Kidney tubule cell (primary cell): ENCODE results near the gene ITGA1.

ENCODE experiments used
- DNase-seq: peaks from one replicate; pipeline ENCODE4 v3.0.0-alpha.2; 2018; ENCODE audit warnings: low spot score

ITGA1 gene

GRCh38 chr5:52897238-52897614 lies 109.5 kb downstream of the ITGA1 start:
- DNase-seq = peak; percentile 15

- no peak for DNase-seq
Measured at GRCh38 chr5:52898961-52899680, 111.4 kb downstream of the ITGA1 start.

GRCh38 chr5:52903142-52903541 lies 115.4 kb downstream of the ITGA1 start:
- no peak for DNase-seq

GRCh38 chr5:52906343-52906742 lies 118.6 kb downstream of the ITGA1 start:
- no peak for DNase-seq

GRCh38 chr5:52906845-52907244 lies 119.1 kb downstream of the ITGA1 start:
- DNase-seq = no peak

GRCh38 chr5:52909192-52909591 lies 121.5 kb downstream of the ITGA1 start:
- DNase-seq = no peak

- DNase-seq = no peak
Measured at GRCh38 chr5:52910071-52910470, 122.4 kb downstream of the ITGA1 start.

GRCh38 chr5:52915176-52915875 lies 127.6 kb downstream of the ITGA1 start:
- DNase-seq = peak; percentile 84

- peak; percentile 42 for DNase-seq
Measured at GRCh38 chr5:52920929-52921328, 133.2 kb downstream of the ITGA1 start.

GRCh38 chr5:52922384-52922783 lies 134.7 kb downstream of the ITGA1 start:
- peak; percentile 99 for DNase-seq

GRCh38 chr5:52924456-52924855 lies 136.7 kb downstream of the ITGA1 start:
- no peak for DNase-seq

GRCh38 chr5:52925001-52925400 lies 137.3 kb downstream of the ITGA1 start:
- DNase-seq = no peak

GRCh38 chr5:52928689-52929088 lies 141.0 kb downstream of the ITGA1 start:
- DNase-seq = no peak

- DNase-seq = no peak
Measured at GRCh38 chr5:52938226-52938625, 150.5 kb downstream of the ITGA1 start.

- no peak for DNase-seq
Measured at GRCh38 chr5:52943285-52943684, 155.6 kb downstream of the ITGA1 start.

GRCh38 chr5:52943808-52944207 lies 156.1 kb downstream of the ITGA1 start:
- no peak for DNase-seq

GRCh38 chr5:52945040-52945439 lies 157.3 kb downstream of the ITGA1 start:
- no peak for DNase-seq

GRCh38 chr5:52947208-52947607 lies 159.5 kb downstream of the ITGA1 start:
- DNase-seq = no peak

- no peak for DNase-seq
Measured at GRCh38 chr5:52947851-52948250, 160.1 kb downstream of the ITGA1 start.

GRCh38 chr5:52948418-52949076 lies 160.8 kb downstream of the ITGA1 start:
- DNase-seq = peak; percentile 85

- no peak for DNase-seq
Measured at GRCh38 chr5:52950686-52951085, 163.0 kb downstream of the ITGA1 start.

- no peak for DNase-seq
Measured at GRCh38 chr5:52952483-52952882, 164.8 kb downstream of the ITGA1 start.

GRCh38 chr5:52956014-52956413 lies 168.3 kb downstream of the ITGA1 start:
- no peak for DNase-seq
